HL-60 (cell line): ENCODE data around the gene SLC16A10.

Experiments
- CTCF ChIP-seq: IDR thresholded peaks from one replicate; pipeline ENCODE4 v1.5.1; 2011; ENCODE audit warnings: low read length, control low read depth, inconsistent platforms; ENCODE audit not compliant: insufficient read depth
- POLR2AphosphoS5 ChIP-seq: IDR thresholded peaks from 2 replicates; pipeline ENCODE4 v1.6.1; 2012; ENCODE audit warnings: low read depth

- TF ChIP-seq CTCF (no peak), POLR2AphosphoS5 (no peak)
These were observed 150.5 kb downstream of the SLC16A10 start for GRCh38 chr6:111237852-111238251.
